Tibial nerve (tissue), 3 donors: ENCODE measurements around the gene OGFOD3.

ENCODE experiments used
- CTCF ChIP-seq, 5 experiments: fragments of 200-600 bp in 3 of 5; fragments of 450-650 bp in 2 of 5; sonication (generic) in 3 of 5; IDR thresholded peaks; one replicate each; pipeline ENCODE4 v1.5.1; 2016 to 2019; ENCODE audit warnings: antibody characterized with exemption in 5 of 5, mild to moderate bottlenecking in 3 of 5, moderate library complexity in 2 of 5
- POLR2A ChIP-seq, 2 donors: fragments of 450-650 bp; IDR thresholded peaks; one replicate each; pipeline ENCODE4 v1.6.1; 2017; ENCODE audit warnings: antibody characterized with exemption in 2 of 2, mild to moderate bottlenecking in 2 of 2, moderate library complexity in 2 of 2

- TF ChIP-seq CTCF (IDR thresholded peaks at IDR 0.05) (no peak), POLR2A (IDR thresholded peaks at IDR 0.05) (no peak)
Measured at GRCh38 chr17:82388922-82389283, 29.5 kb downstream of the OGFOD3 start.
